Measurements from ENCODE around the gene ABCB9. TPM values are rescaled to one million over a fixed set of nuclear protein-coding genes. Genes with fewer than 3 reads are reported as not detected.

ABCB9 gene
- total RNA-seq, 1 experiment from 2014 or later, result 6.7 TPM

DNA sequence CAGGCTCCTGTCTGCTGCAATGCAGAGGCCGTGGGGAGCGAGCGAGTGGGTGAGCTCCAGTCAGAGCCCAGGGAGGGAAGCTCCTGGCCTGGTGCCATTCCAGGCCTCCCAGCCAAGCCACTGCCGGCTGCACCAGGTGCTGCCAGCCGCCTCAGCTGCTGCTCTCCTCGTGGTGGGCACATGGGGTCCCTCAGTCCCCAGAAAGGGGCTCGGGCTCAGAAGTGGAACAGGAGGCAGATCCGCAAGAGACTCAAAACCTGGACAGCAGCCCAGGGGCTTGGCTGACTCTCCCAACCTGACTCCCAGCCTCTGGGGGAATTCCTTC lies 2.4 kb downstream of the ABCB9 start:
- Histone ChIP-seq H3K4me3 (ENCODE audit: low read depth, low read length) (no peak overlapping the region), H3K36me3 (ENCODE audit: control insufficient read depth, insufficient read depth, low read length) (no peaks in the 10 kb centered on the region), H3K9me3 (no peaks in the 10 kb centered on the region), H3K27me3 (replicated peaks; ENCODE audit: control insufficient read depth, insufficient read depth, low read length) (no peaks in the 10 kb centered on the region), H3K4me1 (peaks cover 8% of the 10 kb centered on the region; the same call in 1 of the 2 replicates)
- Mint-ChIP-seq H3K4me1 (ENCODE audit: low read depth, unreplicated experiment) (peaks cover 5% of the 10 kb centered on the region), H3K4me3 (ENCODE audit: unreplicated experiment) (no peak overlapping the region), H3K36me3 (ENCODE audit: insufficient read depth, unreplicated experiment) (peaks cover 5% of the 10 kb centered on the region), H3K27ac (ENCODE audit: unreplicated experiment) (no peak overlapping the region), H3K27me3 (ENCODE audit: insufficient read depth, unreplicated experiment) (no peaks in the 10 kb centered on the region), H3K9me3 (ENCODE audit: unreplicated experiment) (no peaks in the 10 kb centered on the region)
- no TSS peak for BruUV-seq (replicated peaks)
- TF ChIP-seq CTCF (IDR thresholded peaks at IDR 0.05; ENCODE audit: insufficient read depth in 1 of 2, low read depth in 1 of 2, low read length in 1 of 2, severe bottlenecking in 1 of 2, unreplicated experiment in 1 of 2), result no peak
- no peak for DNase-seq
- POLR2A ChIA-PET, result no interaction called here
- CTCF ChIA-PET, result no interaction called here
- intact Hi-C loops (cut with micrococcal nuclease; ENCODE audit: unreplicated experiment), result no loop called here

DNA sequence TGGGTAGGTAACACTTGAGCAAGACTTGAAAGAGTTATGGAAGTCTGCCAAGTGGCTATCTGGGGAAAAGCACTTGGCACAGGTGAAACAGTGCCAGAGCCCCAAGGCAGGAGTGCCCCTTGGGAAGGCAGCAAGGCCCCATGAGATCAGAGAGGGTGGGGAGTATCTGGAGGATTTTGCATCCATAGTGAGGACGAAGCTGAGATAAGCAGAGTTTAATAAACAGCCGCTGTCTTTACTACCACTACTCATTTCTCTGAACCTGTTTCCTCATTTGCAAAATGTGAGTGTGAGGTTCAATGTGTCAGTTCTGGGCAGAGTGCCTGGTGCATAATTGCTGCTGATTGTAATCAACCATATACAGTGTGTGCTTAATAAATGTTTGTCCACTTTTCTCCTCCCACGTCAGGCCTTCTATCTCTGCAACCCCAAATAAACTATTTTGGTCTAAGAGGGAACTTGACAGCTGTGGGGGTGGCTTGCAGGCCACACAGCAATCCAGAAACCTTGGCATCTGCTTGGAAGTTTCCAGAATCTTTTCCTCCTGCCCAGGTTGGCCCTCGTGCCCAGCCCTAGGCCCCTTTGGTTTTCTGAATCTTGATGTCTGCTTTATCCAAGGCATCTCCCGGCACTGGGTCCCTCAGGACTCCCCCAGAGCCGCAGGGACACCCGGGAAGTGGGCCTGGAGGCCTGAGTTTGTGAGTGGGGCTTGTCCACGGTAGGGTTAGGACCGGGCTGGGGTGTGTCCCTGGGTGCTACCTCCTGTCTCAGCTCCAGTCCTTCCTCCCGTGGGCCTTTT lies 4.5 kb downstream of the ABCB9 start:
- Histone ChIP-seq H3K36me3 (ENCODE audit: control insufficient read depth, insufficient read depth, low read length) (no peaks in the 10 kb centered on the region), H3K4me3 (ENCODE audit: low read depth, low read length) (no peak overlapping the region), H3K4me1 (peaks cover 5% of the 10 kb centered on the region; the same call in 1 of the 2 replicates), H3K9me3 (no peaks in the 10 kb centered on the region), H3K27me3 (replicated peaks; ENCODE audit: control insufficient read depth, insufficient read depth, low read length) (no peaks in the 10 kb centered on the region)
- Mint-ChIP-seq H3K27me3 (ENCODE audit: insufficient read depth, unreplicated experiment) (no peaks in the 10 kb centered on the region), H3K9me3 (ENCODE audit: unreplicated experiment) (no peaks in the 10 kb centered on the region), H3K36me3 (ENCODE audit: insufficient read depth, unreplicated experiment) (peaks cover under 1% of the 10 kb centered on the region), H3K27ac (ENCODE audit: unreplicated experiment) (no peak overlapping the region), H3K4me3 (ENCODE audit: unreplicated experiment) (no peak overlapping the region), H3K4me1 (ENCODE audit: low read depth, unreplicated experiment) (peaks cover under 1% of the 10 kb centered on the region)
- ChIA-PET POLR2A (no interaction called here), CTCF (no interaction called here)
- intact Hi-C loops (cut with micrococcal nuclease; ENCODE audit: unreplicated experiment), result no loop called here
- no TSS peak for BruUV-seq (replicated peaks)
- no peak for TF ChIP-seq CTCF (IDR thresholded peaks at IDR 0.05; ENCODE audit: insufficient read depth in 1 of 2, low read depth in 1 of 2, low read length in 1 of 2, severe bottlenecking in 1 of 2, unreplicated experiment in 1 of 2)
- DNase-seq, result no peak

- ChIA-PET POLR2A (interaction anchor here (0.6 kb wide), 1 partner anchor 281 kb away, joined by 3 read pairs; no protein-coding TSS in a partner anchor), CTCF (no interaction called here)
- intact Hi-C loops (cut with micrococcal nuclease; ENCODE audit: unreplicated experiment), result no loop called here
- no peaks in the 10 kb centered on the region for H3K4me1 Mint-ChIP-seq (ENCODE audit: low read depth, unreplicated experiment)
- no peaks in the 10 kb centered on the region for H3K9me3 ChIP-seq
- H3K27me3 ChIP-seq (replicated peaks; ENCODE audit: control insufficient read depth, insufficient read depth, low read length), result no peaks in the 10 kb centered on the region
- no peaks in the 10 kb centered on the region for H3K27me3 Mint-ChIP-seq (ENCODE audit: insufficient read depth, unreplicated experiment)
- 0 out of 2 replicates have a peak, but pooled peaks cover 3% of the 10 kb centered on the region for H3K4me1 ChIP-seq
- no peak overlapping the region for H3K4me3 Mint-ChIP-seq (ENCODE audit: unreplicated experiment)
- H3K36me3 ChIP-seq (ENCODE audit: control insufficient read depth, insufficient read depth, low read length), result no peaks in the 10 kb centered on the region
- H3K36me3 Mint-ChIP-seq (ENCODE audit: insufficient read depth, unreplicated experiment), result no peaks in the 10 kb centered on the region
- H3K27ac Mint-ChIP-seq (ENCODE audit: unreplicated experiment), result no peak overlapping the region
- H3K4me3 ChIP-seq (ENCODE audit: low read depth, low read length), result no peak overlapping the region
- no peak for TF ChIP-seq CTCF (IDR thresholded peaks at IDR 0.05; ENCODE audit: insufficient read depth in 1 of 2, low read depth in 1 of 2, low read length in 1 of 2, severe bottlenecking in 1 of 2, unreplicated experiment in 1 of 2)
- H3K9me3 Mint-ChIP-seq (ENCODE audit: unreplicated experiment), result no peaks in the 10 kb centered on the region
- no TSS peak for BruUV-seq (replicated peaks)
- no peak for DNase-seq
Observed at GRCh38 chr12:122960193-122960569, 6.1 kb downstream of the ABCB9 start.
